SK-N-MC (cell line): ENCODE measurements around the gene LSM12.
A peak's percentile ranks its signal among the peaks of the same experiment; 100 is the strongest.

ENCODE experiments used
- DNase-seq: peaks from one replicate; pipeline ENCODE4 v3.0.0-alpha.2; 2011; ENCODE audit warnings: low read depth, low spot score
- H3K27ac ChIP-seq: fragments of 200-600 bp; sonication (generic); 2 replicates; pipeline ENCODE4 v1.5.1; 2016; ENCODE audit warnings: mixed run types
- H3K36me3 ChIP-seq: fragments of 200-600 bp; sonication (generic); 2 replicates; pipeline ENCODE4 v1.6.1; 2017; ENCODE audit warnings: antibody characterized with exemption, low read length, mixed read lengths; ENCODE audit not compliant: insufficient read depth
- H3K4me3 ChIP-seq: fragments of 200-600 bp; sonication (generic); 2 replicates; pipeline ENCODE4 v1.5.1; 2016
- H3K9ac ChIP-seq: fragments of 200-600 bp; sonication (generic); 2 replicates; pipeline ENCODE4 v1.8.0; 2017; ENCODE audit warnings: mixed run types, mixed read lengths; ENCODE audit not compliant: insufficient read length
- H3K9me3 ChIP-seq: fragments of 200-600 bp; sonication (generic); 2 replicates; pipeline ENCODE4 v1.6.1; 2017; ENCODE audit warnings: low read depth, mild to moderate bottlenecking, antibody characterized with exemption, low read length, moderate library complexity, mixed read lengths
- EZH2 ChIP-seq: fragments of 200-600 bp; sonication (generic); IDR thresholded peaks from one replicate; pipeline ENCODE4 v1.6.1; 2017; ENCODE audit warnings: antibody characterized with exemption
- FOXP2 ChIP-seq: optimal IDR thresholded peaks from 2 replicates; pipeline ENCODE3; 2011; ENCODE audit warnings: mild to moderate bottlenecking, moderate library complexity; ENCODE audit not compliant: insufficient read depth; ENCODE audit errors: extremely low read length, control extremely low read depth
- POLR2AphosphoS5 ChIP-seq: IDR thresholded peaks from 2 replicates; pipeline ENCODE4 v1.6.1; 2012; ENCODE audit warnings: mild to moderate bottlenecking, low read depth, low read length, borderline replicate concordance

Gene LSM12

DNA sequence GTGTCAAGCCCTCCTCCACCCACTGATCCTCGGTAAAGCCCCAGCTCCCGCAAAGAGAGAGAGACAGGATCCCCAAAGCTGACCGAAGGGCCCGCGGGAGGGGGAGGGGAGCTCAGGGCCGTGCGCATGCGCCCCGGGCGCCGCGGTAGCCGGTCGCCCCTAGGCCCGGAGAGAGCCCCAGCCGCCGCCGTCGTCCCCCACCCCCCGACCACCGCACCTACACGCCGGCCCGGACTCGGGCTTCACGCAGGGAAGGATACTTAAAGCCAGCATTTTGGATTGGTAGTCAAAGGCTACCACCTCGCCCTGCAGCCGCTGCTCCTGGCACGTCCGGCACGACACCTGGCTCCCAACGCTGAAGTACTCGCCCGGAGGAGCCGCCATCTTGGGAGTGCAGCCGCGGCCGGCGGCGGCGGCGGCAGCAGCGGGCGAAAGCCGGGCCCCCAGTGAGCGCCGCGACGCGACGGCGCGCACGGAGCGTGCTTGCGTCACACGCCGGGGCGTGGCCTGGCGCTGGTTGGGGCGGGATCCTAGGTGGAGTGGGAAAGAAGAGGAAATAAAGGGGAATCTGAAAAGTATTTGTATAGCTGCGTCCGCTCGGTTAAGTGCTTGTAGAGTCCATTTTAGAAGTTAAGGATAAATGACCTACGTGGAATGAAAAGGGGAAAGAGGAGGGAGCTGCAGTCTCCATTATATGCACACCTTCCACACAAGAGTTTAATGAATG is at the start of gene LSM12:
TSS of gene LSM12 (minus strand) at position 468 of the 727 bp plus-strand sequence. CDS start at position 384, 84 bp downstream.
- TF ChIP-seq EZH2 (no peak), POLR2AphosphoS5 (peak; percentile 86), FOXP2 (peak; percentile 30)
- no peaks in the 10 kb centered on the region for H3K9me3 ChIP-seq
- peaks cover 26% of the 10 kb centered on the region for H3K36me3 ChIP-seq
- peak within 1 kb of the TSS; percentile 97 for H3K4me3 ChIP-seq
- peak; percentile 50 for DNase-seq
- H3K27ac ChIP-seq: peak within 1 kb of the TSS; percentile 92
- H3K9ac ChIP-seq: peak within 1 kb of the TSS; percentile 97

GRCh38 chr17:44115585-44116415 is 49.3 kb upstream of the LSM12 start:
- Histone ChIP-seq H3K36me3 (no peaks in the 10 kb centered on the region; the same call in 1 of the 2 replicates), H3K9ac (no peak overlapping the region), H3K4me3 (no peak overlapping the region), H3K27ac (no peak overlapping the region), H3K9me3 (no peaks in the 10 kb centered on the region)
- no peak for DNase-seq
- TF ChIP-seq EZH2 (no peak), POLR2AphosphoS5 (no peak), FOXP2 (no peak)

DNA sequence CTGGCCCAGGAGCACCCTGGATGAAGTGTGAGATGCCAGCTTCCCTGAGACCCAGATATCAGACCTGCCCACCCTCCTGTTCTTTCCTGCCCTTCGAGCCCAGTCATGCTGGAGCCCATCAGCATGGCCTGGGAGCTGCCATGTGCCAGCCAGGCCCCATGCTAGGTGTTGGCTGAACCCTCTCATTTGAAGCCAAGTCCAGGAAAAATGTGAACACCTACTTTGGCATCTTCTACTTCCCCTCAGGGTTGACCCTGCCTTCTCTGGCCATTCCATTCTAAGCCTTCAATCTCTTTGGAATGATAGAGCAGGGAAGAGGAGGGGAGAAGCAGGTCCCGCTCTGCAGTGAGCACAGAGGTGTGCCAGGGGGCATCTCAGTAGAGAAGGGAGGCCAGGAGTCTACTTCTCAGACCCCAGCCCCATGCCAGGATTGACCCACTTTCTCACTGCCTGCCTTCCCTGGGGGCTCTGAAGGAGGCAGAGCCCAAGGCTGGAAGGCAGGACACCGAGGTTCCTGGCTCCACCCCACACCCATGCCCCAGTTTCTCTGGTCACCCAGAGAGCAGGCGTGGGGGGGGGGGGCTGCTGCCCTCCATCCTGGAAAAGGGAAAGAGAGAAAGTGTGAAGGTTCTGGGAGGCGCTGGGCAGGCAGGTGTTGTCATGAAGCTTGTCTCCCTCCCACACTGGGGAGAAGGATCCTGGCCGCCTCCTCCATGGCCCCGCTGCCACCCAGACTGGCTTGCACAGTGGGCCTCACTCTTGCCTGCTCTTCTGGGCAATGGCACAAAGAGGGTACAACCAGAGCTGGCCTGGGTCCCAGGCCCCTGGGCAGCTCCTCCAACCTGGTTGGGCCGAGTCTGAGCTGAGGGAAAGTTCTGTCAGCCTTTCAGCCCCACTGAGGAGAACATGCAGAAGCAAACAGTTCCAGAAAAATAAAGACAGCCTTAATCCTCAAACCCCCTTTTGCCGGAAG is 47.7 kb upstream of the LSM12 start:
- DNase-seq: no peak
- Histone ChIP-seq H3K9me3 (no peaks in the 10 kb centered on the region), H3K27ac (no peak overlapping the region), H3K4me3 (no peak overlapping the region), H3K9ac (no peak overlapping the region), H3K36me3 (no peaks in the 10 kb centered on the region; the same call in 1 of the 2 replicates)
- TF ChIP-seq EZH2 (no peak), FOXP2 (no peak), POLR2AphosphoS5 (no peak)

GRCh38 chr17:44113382-44113781 is 46.9 kb upstream of the LSM12 start:
- H3K27ac ChIP-seq: peak overlapping the region; percentile 36; the same call in 1 of the 2 replicates
- no peaks in the 10 kb centered on the region for H3K9me3 ChIP-seq
- H3K4me3 ChIP-seq: no peak overlapping the region
- no peak for DNase-seq
- H3K36me3 ChIP-seq: no peaks in the 10 kb centered on the region; the same call in 1 of the 2 replicates
- H3K9ac ChIP-seq: no peak overlapping the region
- no peak for TF ChIP-seq EZH2
- no peak for TF ChIP-seq FOXP2
- no peak for TF ChIP-seq POLR2AphosphoS5

DNA sequence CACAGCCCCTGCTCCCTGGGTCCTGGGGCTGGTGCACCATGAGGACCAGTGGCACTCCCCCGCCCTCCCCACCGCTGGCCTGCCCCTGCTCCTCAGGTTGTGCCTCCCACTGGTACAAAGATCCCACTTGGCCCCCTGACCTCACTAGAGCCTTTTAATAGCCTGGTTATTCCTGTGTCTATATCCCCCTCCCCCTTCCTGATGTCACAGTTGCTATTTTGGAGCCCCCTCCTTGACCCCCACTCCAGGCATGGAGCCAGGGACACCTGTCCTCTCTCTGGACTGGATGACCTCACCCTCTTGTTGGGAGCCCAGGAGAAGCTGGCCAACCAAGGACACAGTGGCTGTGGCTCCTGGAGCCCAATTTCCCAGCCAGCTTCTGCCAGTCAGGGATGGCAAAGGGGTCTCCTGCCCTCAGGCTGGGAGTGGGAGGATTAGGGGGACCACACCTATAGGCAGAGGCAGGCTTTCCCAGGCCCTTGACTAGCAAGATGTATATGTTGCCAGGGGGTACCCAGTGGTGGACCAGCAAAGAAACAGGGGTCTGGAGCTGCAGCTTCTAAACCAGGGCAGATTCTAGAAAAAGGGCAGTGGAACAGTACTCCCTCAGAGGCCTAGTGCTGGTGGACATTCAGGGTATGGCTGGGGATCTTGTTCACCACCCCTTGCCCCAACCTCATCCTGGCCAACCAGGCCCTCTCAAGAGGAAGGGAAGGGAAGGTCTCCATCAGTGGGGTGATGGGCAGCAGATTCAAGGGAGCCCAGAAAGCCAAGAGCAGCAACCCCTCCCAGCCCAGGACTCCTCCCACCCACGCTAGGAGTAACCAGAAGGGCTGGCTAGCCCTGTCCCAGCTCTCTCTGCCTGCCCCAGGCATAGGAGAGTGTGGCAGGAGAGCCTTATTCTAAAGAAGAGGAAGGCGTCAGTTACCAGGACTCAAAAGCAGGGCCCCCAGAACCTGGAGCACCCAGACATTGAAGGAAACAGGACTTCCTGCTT is 46.1 kb upstream of the LSM12 start:
- H3K9me3 ChIP-seq: no peaks in the 10 kb centered on the region
- H3K4me3 ChIP-seq: no peak overlapping the region
- H3K27ac ChIP-seq: peak overlapping the region; percentile 36
- DNase-seq: no peak
- no peak for TF ChIP-seq EZH2
- no peak for TF ChIP-seq POLR2AphosphoS5
- TF ChIP-seq FOXP2: no peak
- H3K9ac ChIP-seq: no peak overlapping the region
- H3K36me3 ChIP-seq: no peaks in the 10 kb centered on the region; the same call in 1 of the 2 replicates

DNA sequence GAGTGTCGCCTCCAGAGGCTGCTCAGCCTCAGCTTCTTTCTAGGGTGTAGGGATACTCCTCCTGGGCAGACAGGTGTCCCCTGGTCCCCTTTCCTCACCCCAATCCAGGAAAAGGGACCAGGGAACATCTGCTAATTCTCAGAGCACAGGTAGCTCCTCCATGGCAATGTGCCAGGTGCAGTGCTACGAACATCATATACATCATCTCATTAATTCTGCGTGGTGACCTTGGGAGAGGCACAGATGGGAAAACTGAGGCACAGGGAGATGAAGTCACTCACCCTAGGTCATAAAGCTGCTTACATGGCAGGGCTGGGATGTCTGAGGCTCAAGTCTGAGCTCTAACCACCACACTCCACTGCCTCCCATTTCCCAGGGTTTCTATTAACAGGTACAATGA is 45.3 kb upstream of the LSM12 start:
- H3K9ac ChIP-seq: peak overlapping the region; percentile 3
- H3K36me3 ChIP-seq: no peaks in the 10 kb centered on the region; the same call in 1 of the 2 replicates
- no peak for TF ChIP-seq FOXP2
- TF ChIP-seq POLR2AphosphoS5: no peak
- TF ChIP-seq EZH2: no peak
- peak overlapping the region; percentile 75 for H3K27ac ChIP-seq
- no peak for DNase-seq
- no peaks in the 10 kb centered on the region for H3K9me3 ChIP-seq
- peak overlapping the region; percentile 77 for H3K4me3 ChIP-seq
